Lung (tissue), 12 donors: ENCODE measurements around the gene ERGIC1. TPM values are rescaled to one million over a fixed set of nuclear protein-coding genes. Genes with fewer than 3 reads are reported as not detected.

Source experiments
- ATAC-seq: fragments of 200-7000 bp; cut with Tn5 transposase; one replicate; pipeline ENCODE4 v1.9.1; 2020; ENCODE audit warnings: moderate number of reproducible peaks; ENCODE audit not compliant: insufficient read depth, low FRiP score
- DNase-seq, 3 donors: peaks; one replicate each; pipeline ENCODE4 v3.0.0-alpha.2; 2013 to 2017
- H3K27ac ChIP-seq, 2 donors: one replicate each; pipeline ENCODE4 v1.5.1; 2013; ENCODE audit warnings: mild to moderate bottlenecking in 2 of 2, moderate library complexity in 2 of 2, control low read depth in 1 of 2, inconsistent platforms in 1 of 2, low read depth in 1 of 2, low read length in 1 of 2
- H3K27me3 ChIP-seq, 3 donors: one replicate each; pipeline ENCODE4 v1.5.1; 2013; ENCODE audit warnings: low read length in 2 of 3; ENCODE audit not compliant: control insufficient read depth in 3 of 3, insufficient read depth in 3 of 3
- H3K36me3 ChIP-seq, 4 donors: one replicate each; pipeline ENCODE4 v1.5.1; 2013; ENCODE audit warnings: low read length in 4 of 4, mild to moderate bottlenecking in 1 of 4, moderate library complexity in 1 of 4; ENCODE audit not compliant: control insufficient read depth in 4 of 4, insufficient read depth in 4 of 4
- H3K4me1 ChIP-seq, 5 donors: one replicate each; pipeline ENCODE4 v1.5.1; 2013; ENCODE audit warnings: low read length in 5 of 5, mild to moderate bottlenecking in 2 of 5, moderate library complexity in 1 of 5; ENCODE audit not compliant: control insufficient read depth in 5 of 5, insufficient read depth in 5 of 5
- H3K4me3 ChIP-seq: one replicate; pipeline ENCODE4 v1.5.1; 2013; ENCODE audit warnings: mild to moderate bottlenecking, control low read depth, moderate library complexity
- H3K9ac ChIP-seq, 2 donors: one replicate each; pipeline ENCODE4 v1.5.1; 2013; ENCODE audit warnings: low read length in 2 of 2, control low read depth in 1 of 2; ENCODE audit not compliant: insufficient read depth in 1 of 2
- H3K9me3 ChIP-seq, 4 donors: one replicate each; pipeline ENCODE4 v1.5.1; 2013; ENCODE audit warnings: low read length in 3 of 4, mild to moderate bottlenecking in 1 of 4, moderate library complexity in 1 of 4; ENCODE audit not compliant: control insufficient read depth in 4 of 4, insufficient read depth in 3 of 4
- CTCF ChIP-seq: IDR thresholded peaks from 2 replicates; pipeline ENCODE4 v1.5.1; 2012; ENCODE audit warnings: mild to moderate bottlenecking; ENCODE audit errors: control extremely low read depth, extremely low read depth
- WGBS, 2 donors: extraction: QIAGEN DNeasy Blood & Tissue Kit; methylation state at CpG; one replicate each; pipeline ENCODE4 v1.1.7; 2013; 5-methylcytosine and 5-hydroxymethylcytosine counted together
- polyA plus RNA-seq, 2 donors: library from polyadenylated mRNA; stranded (reverse); fragments of 200-250 nt; gene quantifications; one replicate each; pipeline ENCODE4 v1.2.1, GENCODE V29; 2013
- total RNA-seq, 2 donors: library from RNA; depleted of rRNA in 1 of 2; stranded (reverse); fragments of >200 nt in 1 of 2; gene quantifications; one replicate each; pipeline ENCODE4 v1.2.1, GENCODE V29; 2014 to 2021
- donor health status: control.
- donor health status: control.
- donor health status: Bipolar disorder and iron deficiency.
- donor health status: healthy.
- donor health status: DM: yes; HTN: yes; CAD: no.

Gene ERGIC1
- total and polyA plus RNA-seq, 4 donors, result 62.2 to 215 (median 163) TPM

- ATAC-seq (no peak), DNase-seq (peak; percentile 55 to 79 (median 70))
- Histone ChIP-seq H3K9ac (no peak overlapping the region), H3K27me3 (no peaks in the 10 kb centered on the region), H3K27ac (no peak overlapping the region), H3K4me1 (peaks cover 0 to 14% (median 3%) of the 10 kb centered on the region in 5 donors), H3K4me3 (no peak overlapping the region), H3K9me3 (peaks cover 0 to 2% (median 0%) of the 10 kb centered on the region in 4 donors), H3K36me3 (no peaks in the 10 kb centered on the region)
- WGBS, 2 donors, result 61 to 75% methylated on average over 5 of the region's 5 CpGs
- TF ChIP-seq CTCF, result no peak
Measured at GRCh38 chr5:172816925-172817562, 17.0 kb upstream of the ERGIC1 start.

GRCh38 chr5:172817664-172818063, 16.4 kb upstream of the ERGIC1 start:
- DNase-seq (no peak), ATAC-seq (no peak)
- H3K27me3 ChIP-seq, result no peaks in the 10 kb centered on the region
- 80 to 89% methylated on average over 7 of the region's 7 CpGs for WGBS, 2 donors
- H3K36me3 ChIP-seq, result no peaks in the 10 kb centered on the region
- no peak overlapping the region for H3K4me3 ChIP-seq
- peak overlapping the region in 1 of 2 donors; percentile 55 for H3K27ac ChIP-seq
- H3K9me3 ChIP-seq, result peaks cover 0 to 2% (median 0%) of the 10 kb centered on the region in 4 donors
- H3K9ac ChIP-seq, result no peak overlapping the region
- no peak for TF ChIP-seq CTCF
- H3K4me1 ChIP-seq, result peaks cover 0 to 14% (median 3%) of the 10 kb centered on the region in 5 donors

- no peak for ATAC-seq
- WGBS, 2 donors, result 96% methylated on average over 3 of the region's 3 CpGs
Measured at GRCh38 chr5:172818081-172818480, 16.0 kb upstream of the ERGIC1 start.

More at GRCh38 chr5:172818081-172818480, 16.0 kb upstream of the ERGIC1 start:
- Histone ChIP-seq H3K4me3 (no peak overlapping the region), H3K9ac (no peak overlapping the region), H3K27me3 (no peaks in the 10 kb centered on the region), H3K4me1 (peaks cover 0 to 14% (median 3%) of the 10 kb centered on the region in 5 donors), H3K36me3 (no peaks in the 10 kb centered on the region), H3K9me3 (peaks cover 0 to 2% (median 0%) of the 10 kb centered on the region in 4 donors), H3K27ac (peak overlapping the region in 1 of 2 donors; percentile 55)
- TF ChIP-seq CTCF, result no peak
- DNase-seq, result no peak
